ENCODE measurements around the gene KIFC1.
"Not testable (repeated sequence)": the region's sequence is repeated elsewhere in the genome, so short reads cannot be mapped to it uniquely, and the experiment has no call there.

Gene KIFC1, protein sequence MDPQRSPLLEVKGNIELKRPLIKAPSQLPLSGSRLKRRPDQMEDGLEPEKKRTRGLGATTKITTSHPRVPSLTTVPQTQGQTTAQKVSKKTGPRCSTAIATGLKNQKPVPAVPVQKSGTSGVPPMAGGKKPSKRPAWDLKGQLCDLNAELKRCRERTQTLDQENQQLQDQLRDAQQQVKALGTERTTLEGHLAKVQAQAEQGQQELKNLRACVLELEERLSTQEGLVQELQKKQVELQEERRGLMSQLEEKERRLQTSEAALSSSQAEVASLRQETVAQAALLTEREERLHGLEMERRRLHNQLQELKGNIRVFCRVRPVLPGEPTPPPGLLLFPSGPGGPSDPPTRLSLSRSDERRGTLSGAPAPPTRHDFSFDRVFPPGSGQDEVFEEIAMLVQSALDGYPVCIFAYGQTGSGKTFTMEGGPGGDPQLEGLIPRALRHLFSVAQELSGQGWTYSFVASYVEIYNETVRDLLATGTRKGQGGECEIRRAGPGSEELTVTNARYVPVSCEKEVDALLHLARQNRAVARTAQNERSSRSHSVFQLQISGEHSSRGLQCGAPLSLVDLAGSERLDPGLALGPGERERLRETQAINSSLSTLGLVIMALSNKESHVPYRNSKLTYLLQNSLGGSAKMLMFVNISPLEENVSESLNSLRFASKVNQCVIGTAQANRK

DNA sequence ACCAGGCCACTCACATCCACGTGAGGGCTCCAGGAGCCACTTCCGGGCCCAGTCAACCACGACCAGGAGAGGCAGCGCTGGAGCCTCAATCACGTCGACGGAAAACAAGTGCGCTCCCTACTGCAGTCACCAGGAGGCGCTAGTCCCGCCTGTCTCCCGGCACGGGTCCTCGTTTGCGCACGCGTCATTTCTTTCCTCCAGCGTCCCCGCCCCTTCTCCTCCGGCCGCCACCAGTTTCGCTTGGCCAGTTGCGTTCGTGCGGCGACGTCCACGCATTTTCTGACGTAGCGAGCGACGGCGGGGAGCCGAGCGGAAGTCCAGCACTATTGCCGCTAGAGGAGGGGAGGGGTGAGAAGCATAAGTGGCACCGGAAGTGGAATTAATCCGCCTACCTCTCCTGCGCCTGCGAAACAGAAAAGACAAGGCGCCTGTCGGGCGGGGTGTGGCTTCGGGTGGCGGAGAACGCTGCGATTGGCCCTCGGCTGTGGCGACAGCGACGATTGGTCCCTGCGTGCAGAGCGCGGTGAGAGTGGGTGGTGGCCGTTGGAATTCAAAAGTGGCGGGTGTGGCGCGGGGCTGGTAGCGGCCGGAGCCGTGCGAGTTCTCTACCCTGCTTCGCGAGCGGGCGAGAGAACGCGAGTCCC lies at the start of gene KIFC1:
TSS of gene KIFC1 (plus strand) at position 546 of the 644 bp plus-strand sequence. CDS start 163 bp downstream, outside the sequence.
- FAIRE-seq (peak; percentile 63), DNase-seq (ENCODE audit: low spot score) (peak; percentile 96)

DNA sequence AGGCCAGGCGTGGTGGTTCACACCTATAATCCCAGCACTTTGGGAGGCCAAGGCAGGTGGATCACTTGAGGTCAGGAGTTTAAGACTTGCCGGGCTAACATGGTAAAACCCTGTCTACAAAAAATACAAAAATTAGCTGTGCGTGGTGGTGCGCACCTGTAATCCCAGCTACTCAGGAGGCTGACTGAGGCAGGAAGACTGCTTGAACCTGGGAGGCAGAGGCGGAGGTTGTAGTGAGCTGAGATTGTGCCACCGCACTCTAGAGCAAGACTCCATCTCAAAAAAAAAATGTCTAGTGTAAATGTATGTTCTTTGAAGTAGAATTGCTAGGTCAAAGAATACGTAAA lies 48.0 kb upstream of the KIFC1 start:
- FAIRE-seq; DNase-seq (ENCODE audit: low spot score): not testable (repeated sequence)

DNA sequence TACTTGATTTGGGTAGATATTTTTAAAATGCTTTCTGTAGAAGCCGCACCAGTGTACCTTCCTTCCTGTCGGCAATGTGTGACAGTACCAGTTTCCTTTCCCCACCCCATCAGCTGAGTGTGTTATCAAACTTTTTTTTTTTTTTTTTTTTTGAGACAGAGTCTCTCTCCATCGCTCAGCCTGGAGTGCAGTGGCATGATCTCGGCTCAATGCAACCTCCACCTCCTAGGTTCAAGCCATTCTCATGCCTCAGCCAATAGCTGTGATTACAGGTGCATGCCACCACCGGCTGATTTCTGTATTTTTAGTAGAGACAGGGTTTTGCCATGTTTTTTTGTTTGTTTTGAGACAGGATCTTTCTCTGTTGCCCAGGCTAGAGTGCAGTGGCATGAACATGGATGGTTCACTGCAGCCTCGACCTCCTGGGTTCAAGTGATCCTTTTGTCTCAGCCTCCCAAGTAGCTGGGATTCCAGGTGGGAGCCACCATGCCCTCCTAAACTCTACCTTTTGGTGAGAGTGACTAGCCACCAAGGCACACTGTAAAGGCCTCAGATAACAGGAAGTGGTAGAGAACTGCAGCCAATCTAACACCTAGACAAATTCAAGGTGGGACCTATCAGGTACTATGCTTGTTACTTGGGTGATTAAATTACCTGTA lies 47.5 kb upstream of the KIFC1 start:
- no peak for FAIRE-seq
- no peak for DNase-seq (ENCODE audit: low spot score)

DNA sequence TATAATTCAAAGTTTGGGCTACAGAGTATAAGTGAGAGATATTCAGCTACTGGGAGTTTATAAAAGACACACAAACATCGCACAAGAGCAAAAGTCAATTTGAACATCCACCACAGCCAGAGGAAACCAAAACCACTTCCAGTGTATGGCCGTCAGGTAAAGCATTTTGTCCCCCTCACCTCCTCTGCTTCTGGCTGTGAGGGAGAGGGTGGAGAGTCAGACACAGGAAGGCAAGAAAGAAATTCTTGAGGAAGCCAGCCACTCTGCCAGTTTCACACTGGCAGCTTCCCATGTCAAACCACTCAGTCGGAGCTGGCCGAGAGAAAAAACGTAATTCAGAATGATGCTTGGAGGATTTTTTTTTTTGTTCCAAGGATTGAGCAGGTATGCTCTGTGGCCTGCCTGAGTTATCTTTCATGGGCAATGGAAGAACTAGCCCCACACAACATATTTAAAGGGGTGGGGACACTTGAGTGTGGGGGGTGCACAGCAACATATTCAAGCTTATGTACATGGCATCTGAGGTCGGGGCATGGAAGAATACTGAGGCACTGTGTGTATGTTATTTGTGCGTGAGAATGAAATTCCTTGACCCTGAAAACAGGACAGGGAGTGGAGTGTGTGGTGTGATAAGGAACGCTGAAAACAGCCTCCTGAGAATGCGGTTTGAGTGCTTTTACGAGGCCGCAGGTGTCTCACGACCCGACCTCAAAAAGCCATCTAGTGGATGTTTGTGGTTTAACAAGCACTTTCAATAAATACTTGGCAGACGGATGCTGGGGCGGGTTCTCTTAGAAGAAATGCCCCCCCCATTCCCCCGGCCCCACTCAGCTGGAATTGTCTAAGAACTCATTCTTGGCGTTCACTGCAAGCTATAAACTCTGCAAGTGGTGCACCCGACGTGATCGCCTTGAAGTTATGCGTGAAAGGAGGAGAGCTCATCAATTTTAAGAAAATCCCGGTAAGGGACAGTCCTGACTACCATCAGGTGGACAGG lies 46.6 kb upstream of the KIFC1 start:
- DNase-seq (ENCODE audit: low spot score) (peak; percentile 79), FAIRE-seq (no peak)

DNA sequence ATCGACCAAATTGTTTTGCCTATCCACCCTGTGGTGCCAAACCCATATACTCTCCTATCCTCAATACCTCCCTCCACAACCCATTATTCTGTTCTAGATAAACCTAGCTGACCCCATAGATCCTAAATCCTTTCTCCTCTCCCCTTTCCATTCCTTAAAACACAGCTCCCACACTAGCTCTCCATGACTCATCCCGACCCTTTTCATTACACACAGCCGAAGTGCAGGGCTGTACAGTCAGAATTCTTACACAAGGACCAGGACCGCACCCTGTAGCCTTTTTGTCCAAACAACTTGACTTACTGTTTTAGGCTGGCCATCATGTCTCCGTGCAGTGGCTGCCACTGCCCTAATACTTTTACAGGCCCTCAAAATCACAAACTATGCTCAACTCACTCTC lies 44.7 kb upstream of the KIFC1 start:
- not testable (repeated sequence) for DNase-seq (ENCODE audit: low spot score); FAIRE-seq

DNA sequence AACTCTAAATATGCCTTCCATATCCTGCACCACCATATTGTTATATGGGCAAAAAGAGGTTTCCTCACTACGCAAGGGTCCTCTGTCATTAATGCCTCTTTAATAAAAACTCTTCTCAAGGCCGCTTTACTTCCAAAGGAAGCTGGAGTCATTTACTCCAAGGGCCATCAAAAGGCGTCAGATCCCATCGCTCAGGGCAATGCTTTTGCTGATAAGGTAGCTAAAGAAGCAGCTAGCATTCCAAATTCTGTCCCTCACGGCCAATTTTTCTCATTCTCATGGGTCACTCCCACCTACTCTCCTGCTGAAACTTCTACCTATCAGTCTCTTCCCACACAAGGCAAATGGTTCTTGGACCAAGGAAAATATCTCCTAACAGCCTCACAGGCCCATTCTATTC lies 43.8 kb upstream of the KIFC1 start:
- no peak for DNase-seq (ENCODE audit: low spot score)
- no peak for FAIRE-seq

DNA sequence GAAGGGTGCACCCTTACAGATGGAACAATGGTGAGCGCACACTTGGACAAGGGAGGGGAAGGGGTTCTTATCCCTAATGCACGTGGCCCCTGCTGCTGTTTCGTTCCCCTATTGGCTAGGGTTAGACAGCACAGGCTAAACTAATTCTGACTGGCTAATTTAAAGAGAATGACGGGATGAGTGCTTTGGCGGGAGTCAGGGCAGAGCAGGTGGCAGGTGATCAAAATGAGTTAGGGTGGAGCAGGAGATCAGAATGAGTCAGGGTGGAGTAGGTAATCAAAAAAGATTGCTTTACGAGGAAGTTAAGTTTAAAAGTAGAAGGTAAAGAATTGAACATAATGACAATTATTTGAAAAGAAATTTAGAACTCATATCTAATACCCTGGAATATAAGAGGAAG lies 35.8 kb upstream of the KIFC1 start:
- FAIRE-seq; DNase-seq (ENCODE audit: low spot score): not testable (repeated sequence)

DNA sequence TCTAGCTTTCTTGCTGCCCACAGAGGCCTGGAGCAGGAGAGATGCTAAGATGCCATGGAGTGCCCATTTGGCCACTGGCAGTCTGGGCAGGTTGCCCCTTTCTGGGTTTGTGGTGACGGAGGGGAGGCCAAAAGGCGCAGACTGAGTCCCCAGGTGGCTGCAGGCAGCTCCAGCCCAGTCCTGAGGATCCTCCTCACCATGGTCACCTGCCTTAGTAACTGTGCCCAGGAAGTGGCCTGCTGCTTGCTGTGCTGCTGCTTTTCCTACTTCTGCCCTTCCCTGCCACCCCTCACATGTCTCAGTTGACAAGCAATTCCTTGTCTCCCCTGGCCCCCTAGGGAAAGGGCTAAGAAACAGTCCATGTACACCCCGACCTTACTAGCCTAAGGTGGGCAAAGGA lies 35.3 kb upstream of the KIFC1 start:
- DNase-seq (ENCODE audit: low spot score) (no peak), FAIRE-seq (peak; percentile 20)

DNA sequence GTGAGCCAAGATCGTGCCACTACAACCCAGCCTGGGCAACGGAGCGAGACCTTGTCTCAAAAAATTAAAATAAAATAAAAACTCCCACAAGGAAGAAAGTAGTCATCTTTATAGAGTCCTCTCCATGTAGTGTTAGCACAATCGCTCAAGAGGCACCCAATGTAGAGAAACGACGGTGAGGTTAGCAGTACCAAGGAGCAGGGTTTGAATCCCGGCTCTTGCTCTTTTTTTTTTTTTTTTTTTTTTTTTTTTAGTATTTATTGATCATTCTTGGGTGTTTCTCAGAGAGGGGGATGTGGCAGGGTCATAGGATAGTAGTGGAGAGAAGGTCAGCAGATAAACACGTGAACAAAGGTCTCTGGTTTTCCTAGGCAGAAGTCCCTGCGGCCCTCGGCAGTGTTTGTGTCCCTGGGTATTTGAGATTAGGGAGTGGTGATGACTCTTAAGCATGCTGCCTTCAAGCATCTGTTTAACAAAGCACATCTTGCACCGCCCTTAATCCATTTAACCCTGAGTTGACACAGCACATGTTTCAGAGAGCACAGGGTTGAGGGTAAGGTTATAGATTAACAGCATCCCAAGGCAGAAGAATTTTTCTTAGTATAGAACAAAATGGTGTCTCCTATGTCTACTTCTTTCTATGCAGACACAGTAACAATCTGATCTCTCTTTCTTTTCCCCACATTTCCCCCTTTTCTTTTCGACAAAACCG lies 34.3 kb upstream of the KIFC1 start:
- not testable (repeated sequence) for DNase-seq (ENCODE audit: low spot score)

DNA sequence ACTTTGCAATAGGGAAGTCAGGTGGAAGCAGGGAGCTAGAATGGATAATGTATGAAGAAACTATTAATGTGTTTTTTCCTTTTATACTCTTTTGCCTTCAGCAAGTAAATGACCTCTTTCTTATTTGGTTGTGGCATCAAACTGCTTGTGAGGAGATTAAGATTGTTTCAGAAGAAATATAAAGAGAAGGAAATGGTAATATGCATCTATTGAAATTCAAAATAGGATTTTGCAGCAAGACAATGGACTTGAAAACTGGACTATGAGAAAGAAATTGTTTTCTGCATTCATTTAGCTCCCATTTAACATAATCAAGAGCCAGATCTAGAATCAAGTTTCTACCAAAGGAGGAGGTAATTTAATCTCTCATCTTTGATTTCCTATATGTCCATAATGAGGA lies 32.3 kb upstream of the KIFC1 start:
- DNase-seq (ENCODE audit: low spot score) (no peak), FAIRE-seq (no peak)

More for the DNA sequence above, 34.3 kb upstream of the KIFC1 start:
- not testable (repeated sequence) for FAIRE-seq

DNA sequence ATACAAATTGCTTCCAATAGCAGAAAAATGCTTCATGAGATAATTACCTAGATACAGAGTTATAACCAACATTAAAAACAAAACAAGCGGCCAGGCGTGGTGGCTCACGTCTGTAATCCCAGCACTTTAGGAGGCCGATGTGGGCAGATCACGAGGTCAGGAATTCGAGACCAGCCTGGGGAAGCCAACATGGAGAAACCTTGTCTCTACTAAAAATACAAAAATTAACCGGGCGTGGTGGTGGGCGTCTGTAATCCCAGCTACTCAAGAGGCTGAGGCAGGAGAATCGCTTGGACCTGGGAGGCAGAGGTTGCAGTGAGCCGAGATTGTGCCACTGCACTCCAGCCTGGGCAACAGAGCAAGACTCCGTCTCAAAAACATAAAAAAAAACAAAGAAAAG lies 28.1 kb upstream of the KIFC1 start:
- not testable (repeated sequence) for DNase-seq (ENCODE audit: low spot score); FAIRE-seq

DNA sequence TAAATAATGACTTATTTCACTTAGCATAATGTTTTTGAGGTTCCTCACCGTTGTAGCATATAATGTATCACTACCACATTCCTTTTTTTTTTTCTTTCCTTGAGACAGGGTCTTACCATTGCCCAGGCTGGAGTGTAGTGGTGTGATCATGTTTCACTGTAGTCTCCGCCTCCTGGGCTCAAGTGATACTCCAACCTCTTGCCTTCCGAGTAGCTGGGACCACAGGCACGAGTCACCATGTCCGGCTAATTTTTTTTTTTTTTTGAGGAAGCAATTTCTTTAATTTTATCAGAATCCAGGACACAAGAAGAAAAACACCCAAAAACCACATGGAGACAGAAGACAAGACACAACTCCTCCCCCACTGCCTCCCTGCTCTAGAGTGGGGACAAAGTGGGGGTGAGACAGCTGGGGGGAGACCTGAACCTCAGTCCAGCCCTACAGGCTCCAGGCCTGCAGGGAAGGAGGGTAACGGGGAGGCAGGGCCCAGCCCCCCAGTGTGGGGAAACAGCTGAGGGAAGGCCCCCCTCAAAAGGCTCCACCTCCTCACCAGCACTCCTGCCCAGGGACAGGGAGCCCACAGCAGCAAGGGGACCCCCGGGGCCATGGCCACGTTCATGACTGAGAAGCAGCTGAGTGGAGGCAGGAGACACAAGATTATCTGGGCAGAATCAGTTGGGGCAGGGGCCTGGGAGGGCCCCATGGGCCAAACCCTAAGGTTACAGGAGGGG lies 27.0 kb upstream of the KIFC1 start:
- FAIRE-seq; DNase-seq (ENCODE audit: low spot score): not testable (repeated sequence)

DNA sequence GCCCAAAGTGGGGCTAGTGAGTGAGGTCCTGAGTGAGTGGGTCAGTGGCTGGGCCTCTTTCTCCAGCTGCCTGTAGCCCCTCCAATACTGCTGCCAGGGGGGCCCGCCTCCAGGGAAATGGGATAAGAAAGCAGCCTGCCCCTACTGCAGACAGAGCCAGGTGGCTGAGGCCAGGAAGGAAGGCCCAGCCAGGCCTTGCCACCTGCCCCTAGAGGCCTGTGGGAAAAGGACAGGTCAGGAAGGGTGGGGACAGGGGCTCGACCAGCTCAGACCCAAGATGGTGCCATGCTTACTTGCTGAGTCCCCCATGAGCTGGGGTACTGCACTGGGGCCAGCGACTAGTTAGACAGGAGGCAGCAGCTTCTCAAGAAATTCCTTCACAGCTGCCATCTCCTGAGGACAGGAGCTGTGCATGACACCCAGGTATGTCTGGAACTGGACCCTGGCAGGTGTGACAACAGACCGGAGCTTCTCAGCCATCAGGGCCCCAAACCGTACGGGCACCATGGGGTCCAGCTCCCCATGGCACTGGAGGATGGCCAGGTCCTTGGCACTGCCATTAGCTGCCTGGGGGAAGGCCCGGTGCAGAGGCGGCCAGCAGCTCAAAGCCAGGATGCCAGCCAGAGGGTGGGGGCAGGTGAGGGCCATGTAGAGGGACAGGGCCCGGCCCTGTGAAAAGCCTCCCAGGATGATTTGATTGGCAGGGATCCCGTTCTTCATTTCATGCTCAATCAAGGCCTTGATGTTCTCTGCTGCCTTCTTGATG lies 26.2 kb upstream of the KIFC1 start:
- not testable (repeated sequence) for DNase-seq (ENCODE audit: low spot score); FAIRE-seq

DNA sequence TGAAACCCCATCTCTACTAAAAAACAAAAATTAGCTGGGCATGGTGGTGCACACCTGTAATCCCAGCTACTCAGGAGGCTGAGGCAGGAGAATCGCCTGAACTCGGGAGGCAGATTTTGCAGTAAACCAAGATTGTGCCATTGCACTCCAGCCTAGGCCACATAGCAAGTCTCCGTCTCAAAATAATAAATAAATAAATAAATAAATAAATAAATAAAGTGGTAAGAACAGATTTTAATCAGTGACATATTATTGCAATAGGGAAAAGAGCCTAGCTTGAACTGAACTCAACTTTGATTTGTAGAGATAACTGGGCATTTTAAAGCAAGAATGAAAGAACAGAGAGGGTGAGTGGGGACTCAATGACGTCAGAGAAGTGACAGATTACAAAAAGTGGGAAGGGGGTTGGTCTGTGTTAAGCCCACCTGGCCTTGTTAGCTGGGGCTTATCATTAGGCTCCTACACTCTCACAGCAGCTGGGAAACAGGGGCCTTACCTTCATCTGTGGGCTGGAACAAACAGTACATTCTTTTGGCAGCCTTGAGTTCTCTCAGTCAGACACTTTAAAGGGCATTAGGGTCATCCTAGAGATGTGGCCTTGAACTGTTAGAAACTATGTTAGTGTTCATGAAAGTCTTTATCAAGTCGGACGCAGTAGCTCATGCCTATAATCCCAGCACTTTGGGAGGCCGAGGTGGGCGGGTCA lies 24.5 kb upstream of the KIFC1 start:
- FAIRE-seq = no peak
- DNase-seq (ENCODE audit: low spot score) = no peak

DNA sequence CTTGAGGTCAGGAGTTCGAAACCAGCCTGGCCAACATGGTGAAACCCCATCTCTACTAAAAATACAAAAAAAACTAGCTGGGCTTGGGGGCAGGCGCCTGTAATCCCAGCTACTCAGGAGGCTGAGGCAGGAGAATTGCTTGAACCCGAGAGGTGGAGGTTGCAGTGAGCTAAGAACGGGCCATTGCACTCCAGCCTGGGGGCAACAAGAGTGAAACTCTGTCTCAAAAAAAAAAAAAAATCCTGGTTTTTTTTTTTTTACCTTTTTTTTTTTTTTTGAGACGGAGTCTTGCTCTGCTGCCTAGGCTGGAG lies 24.0 kb upstream of the KIFC1 start:
- FAIRE-seq; DNase-seq (ENCODE audit: low spot score): not testable (repeated sequence)

DNA sequence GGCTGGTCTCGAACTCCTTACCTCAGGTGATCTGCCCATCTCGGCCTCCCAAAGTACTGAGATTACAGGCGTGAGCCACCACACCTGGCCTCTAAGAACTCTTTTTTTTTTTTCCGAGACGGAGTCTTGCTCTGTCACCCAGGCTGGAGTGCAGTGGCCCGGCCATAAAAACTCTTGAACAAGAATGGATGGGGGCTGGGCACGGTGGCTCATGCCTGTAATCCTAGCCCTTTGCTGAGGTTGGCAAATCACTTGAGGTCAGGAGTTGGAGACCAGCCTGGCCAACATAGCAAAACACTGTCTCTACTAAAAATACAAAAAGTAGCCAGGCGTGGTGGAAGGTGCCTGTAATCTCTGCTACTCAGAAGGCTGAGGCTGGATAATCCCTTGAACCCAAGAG lies 19.7 kb upstream of the KIFC1 start:
- not testable (repeated sequence) for FAIRE-seq; DNase-seq (ENCODE audit: low spot score)

DNA sequence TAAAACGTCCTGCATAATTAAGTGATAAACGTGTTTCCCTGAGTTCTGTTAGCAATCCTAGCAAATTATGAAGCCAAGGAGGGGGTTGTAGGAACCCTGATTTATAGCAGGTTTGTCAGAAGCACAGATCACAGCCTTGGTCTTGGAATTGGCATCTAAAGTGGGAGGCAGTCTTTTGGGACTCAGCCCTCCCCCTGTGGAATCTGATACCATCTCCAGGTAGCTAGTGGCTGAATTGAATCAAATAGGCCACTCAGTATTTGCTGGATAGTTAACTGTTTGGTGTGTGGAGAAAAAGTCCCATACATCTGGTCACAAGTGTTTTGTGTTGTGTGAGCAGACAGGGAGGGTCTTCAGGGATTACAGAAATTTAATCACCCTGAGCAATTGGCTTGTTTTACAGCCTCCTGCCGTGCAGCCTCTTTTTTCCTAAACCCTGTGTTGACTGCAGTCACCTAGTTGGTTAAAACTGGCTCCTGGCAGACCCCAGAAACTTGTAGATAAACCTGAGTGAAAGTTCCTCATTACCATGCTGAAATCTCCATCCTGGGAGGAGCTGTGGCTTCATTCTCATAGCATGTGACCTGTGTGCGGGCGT lies 19.0 kb upstream of the KIFC1 start:
- DNase-seq (ENCODE audit: low spot score) (no peak), FAIRE-seq (no peak)
